ENCODE results near the gene SCG2. TPM values are rescaled to one million over a fixed set of nuclear protein-coding genes. Genes with fewer than 3 reads are reported as not detected.

SCG2 gene
- total RNA-seq, 3 donors from 2014 or later (not counting 1 experiment from before 2014, with no cell fraction given): 0.13 TPM; not detected in 2

- Mint-ChIP-seq H3K27ac (no peak overlapping the region), H3K4me3 (no peak overlapping the region), H3K4me1 (no peaks in the 10 kb centered on the region), H3K9me3 (peaks cover 0 to 3% of the 10 kb centered on the region in 2 donors), H3K36me3 (no peaks in the 10 kb centered on the region), H3K27me3 (ENCODE audit: low read depth in 2 of 2) (no peaks in the 10 kb centered on the region)
- intact Hi-C loops (cut with micrococcal nuclease): no loop called here
- DNase-seq (no peak), ATAC-seq (no peak)
- no peak for TF ChIP-seq CTCF (IDR thresholded peaks at IDR 0.05)
- Histone ChIP-seq H3K36me3 (ENCODE audit: control insufficient read depth, insufficient read depth, low read length) (no peaks in the 10 kb centered on the region), H3K9me3 (ENCODE audit: control insufficient read depth, insufficient read depth, low read length) (no peaks in the 10 kb centered on the region), H3K27me3 (ENCODE audit: control insufficient read depth, insufficient read depth, low read length) (peaks cover 8% of the 10 kb centered on the region), H3K4me1 (ENCODE audit: control insufficient read depth, insufficient read depth, low read length) (no peaks in the 10 kb centered on the region), H3K4me3 (ENCODE audit: low read length) (no peak overlapping the region), H3K27ac (ENCODE audit: low read length) (no peak overlapping the region)
- WGBS (ENCODE audit: insufficient coverage): 84% methylated on average over 2 of the region's 2 CpGs
Observed at GRCh38 chr2:223598994-223599639, 3.0 kb downstream of the SCG2 start.

GRCh38 chr2:223597076-223597475, 5.1 kb downstream of the SCG2 start:
- DNase-seq (no peak), ATAC-seq (no peak)
- intact Hi-C loops (cut with micrococcal nuclease): no loop called here
- Histone ChIP-seq H3K4me3 (ENCODE audit: low read length) (no peak overlapping the region), H3K27ac (ENCODE audit: low read length) (no peak overlapping the region), H3K36me3 (ENCODE audit: control insufficient read depth, insufficient read depth, low read length) (no peaks in the 10 kb centered on the region), H3K4me1 (ENCODE audit: control insufficient read depth, insufficient read depth, low read length) (no peaks in the 10 kb centered on the region), H3K9me3 (ENCODE audit: control insufficient read depth, insufficient read depth, low read length) (no peaks in the 10 kb centered on the region), H3K27me3 (ENCODE audit: control insufficient read depth, insufficient read depth, low read length) (peaks cover 6% of the 10 kb centered on the region)
- Mint-ChIP-seq H3K4me1 (no peaks in the 10 kb centered on the region), H3K36me3 (no peaks in the 10 kb centered on the region), H3K4me3 (no peak overlapping the region), H3K27ac (no peak overlapping the region), H3K9me3 (peaks cover 3 to 7% of the 10 kb centered on the region in 2 donors), H3K27me3 (ENCODE audit: low read depth in 2 of 2) (no peaks in the 10 kb centered on the region)
- no peak for TF ChIP-seq CTCF (IDR thresholded peaks at IDR 0.05)

GRCh38 chr2:223596208-223596607, 6.0 kb downstream of the SCG2 start:
- intact Hi-C loops (cut with micrococcal nuclease): no loop called here
- no peaks in the 10 kb centered on the region for H3K4me1 ChIP-seq (ENCODE audit: control insufficient read depth, insufficient read depth, low read length)
- H3K4me3 Mint-ChIP-seq: no peak overlapping the region
- 89% methylated on average over 1 of the region's 1 CpG for WGBS (ENCODE audit: insufficient coverage)
- no peaks in the 10 kb centered on the region for H3K4me1 Mint-ChIP-seq
- H3K27ac ChIP-seq (ENCODE audit: low read length): no peak overlapping the region
- no peaks in the 10 kb centered on the region for H3K27me3 Mint-ChIP-seq (ENCODE audit: low read depth in 2 of 2)
- ATAC-seq (no peak), DNase-seq (no peak)
- H3K27me3 ChIP-seq (ENCODE audit: control insufficient read depth, insufficient read depth, low read length): peaks cover under 1% of the 10 kb centered on the region
- H3K27ac Mint-ChIP-seq: no peak overlapping the region
- no peak for TF ChIP-seq CTCF (IDR thresholded peaks at IDR 0.05)
- H3K4me3 ChIP-seq (ENCODE audit: low read length): no peak overlapping the region
- H3K9me3 ChIP-seq (ENCODE audit: control insufficient read depth, insufficient read depth, low read length): no peaks in the 10 kb centered on the region
- no peaks in the 10 kb centered on the region for H3K36me3 ChIP-seq (ENCODE audit: control insufficient read depth, insufficient read depth, low read length)
- no peaks in the 10 kb centered on the region for H3K36me3 Mint-ChIP-seq
- H3K9me3 Mint-ChIP-seq: peaks cover 3 to 7% of the 10 kb centered on the region in 2 donors

- no peak for ATAC-seq
- no peaks in the 10 kb centered on the region for H3K27me3 ChIP-seq (ENCODE audit: control insufficient read depth, insufficient read depth, low read length)
Observed at GRCh38 chr2:223594831-223595230, 7.3 kb downstream of the SCG2 start.

More at GRCh38 chr2:223594831-223595230, 7.3 kb downstream of the SCG2 start:
- no peak for DNase-seq
- Mint-ChIP-seq H3K4me1 (no peaks in the 10 kb centered on the region), H3K27me3 (ENCODE audit: low read depth in 2 of 2) (no peaks in the 10 kb centered on the region), H3K27ac (no peak overlapping the region), H3K36me3 (no peaks in the 10 kb centered on the region), H3K4me3 (no peak overlapping the region), H3K9me3 (peaks cover 3 to 7% of the 10 kb centered on the region in 2 donors)
- no peaks in the 10 kb centered on the region for H3K9me3 ChIP-seq (ENCODE audit: control insufficient read depth, insufficient read depth, low read length)
- intact Hi-C loops (cut with micrococcal nuclease): no loop called here
- no peak for TF ChIP-seq CTCF (IDR thresholded peaks at IDR 0.05)
- no peak overlapping the region for H3K4me3 ChIP-seq (ENCODE audit: low read length)
- H3K36me3 ChIP-seq (ENCODE audit: control insufficient read depth, insufficient read depth, low read length): no peaks in the 10 kb centered on the region
- WGBS (ENCODE audit: insufficient coverage): 76% methylated on average over 4 of the region's 4 CpGs
- no peaks in the 10 kb centered on the region for H3K4me1 ChIP-seq (ENCODE audit: control insufficient read depth, insufficient read depth, low read length)
- H3K27ac ChIP-seq (ENCODE audit: low read length): no peak overlapping the region

All from natural killer cell (primary cell).